ENCODE data around the gene CCNYL1. TPM values are rescaled to one million over a fixed set of nuclear protein-coding genes. Genes with fewer than 3 reads are reported as not detected.

Gene CCNYL1
- polyA plus RNA-seq, 1 donor: 19.6 TPM

- H3K4me3 ChIP-seq (ENCODE audit: low read length): no peak overlapping the region
- WGBS (ENCODE audit: insufficient coverage, low lambda C conversion rate): no CpG with 5 or more reads among the region's 1 CpG
Observed at GRCh38 chr2:207764096-207764630, 52.7 kb downstream of the CCNYL1 start.

DNA sequence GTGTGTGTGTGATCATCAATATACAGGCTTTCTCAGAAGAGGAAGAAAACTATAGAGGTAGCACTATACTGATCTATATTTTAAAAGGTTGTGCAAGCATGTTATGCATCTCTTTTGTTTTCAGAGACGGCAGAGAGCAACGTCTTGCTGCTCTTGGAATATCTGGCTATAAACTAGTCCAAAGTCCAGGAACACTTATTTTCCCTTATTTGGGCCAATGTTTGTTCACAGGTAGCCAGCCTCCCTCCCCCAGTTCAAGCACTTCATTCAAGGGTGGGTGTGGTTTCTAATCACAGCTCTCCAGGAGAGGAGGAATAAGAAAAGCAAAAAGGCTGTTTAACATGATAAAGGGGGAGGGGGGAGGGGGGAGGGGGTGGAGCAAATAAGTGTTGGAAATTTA lies 54.1 kb downstream of the CCNYL1 start:
- H3K36me3 ChIP-seq (ENCODE audit: control insufficient read depth, insufficient read depth, low read length): peaks cover 30% of the 10 kb centered on the region
- H3K27me3 ChIP-seq (ENCODE audit: control insufficient read depth, insufficient read depth, low read length): peaks cover 9% of the 10 kb centered on the region
- peaks cover 35% of the 10 kb centered on the region for H3K4me1 ChIP-seq (ENCODE audit: control insufficient read depth, insufficient read depth, low read length)
- H3K27ac ChIP-seq (ENCODE audit: low read length): peak overlapping the region; percentile 91
- no peak overlapping the region for H3K4me3 ChIP-seq (ENCODE audit: low read length)
- DNase-seq: peak; percentile 90 to 97
- H3K9me3 ChIP-seq (ENCODE audit: control insufficient read depth, low read depth, low read length): peaks cover 4% of the 10 kb centered on the region
- no CpG with 5 or more reads among the region's 2 CpGs for WGBS (ENCODE audit: insufficient coverage, low lambda C conversion rate)

More at GRCh38 chr2:207764096-207764630, 52.7 kb downstream of the CCNYL1 start:
- no peak for DNase-seq
- Histone ChIP-seq H3K9me3 (ENCODE audit: control insufficient read depth, low read depth, low read length) (peaks cover 4% of the 10 kb centered on the region), H3K36me3 (ENCODE audit: control insufficient read depth, insufficient read depth, low read length) (peaks cover 39% of the 10 kb centered on the region), H3K4me1 (ENCODE audit: control insufficient read depth, insufficient read depth, low read length) (peaks cover 35% of the 10 kb centered on the region), H3K27ac (ENCODE audit: low read length) (peak overlapping the region; percentile 69), H3K27me3 (ENCODE audit: control insufficient read depth, insufficient read depth, low read length) (peaks cover 9% of the 10 kb centered on the region)

DNA sequence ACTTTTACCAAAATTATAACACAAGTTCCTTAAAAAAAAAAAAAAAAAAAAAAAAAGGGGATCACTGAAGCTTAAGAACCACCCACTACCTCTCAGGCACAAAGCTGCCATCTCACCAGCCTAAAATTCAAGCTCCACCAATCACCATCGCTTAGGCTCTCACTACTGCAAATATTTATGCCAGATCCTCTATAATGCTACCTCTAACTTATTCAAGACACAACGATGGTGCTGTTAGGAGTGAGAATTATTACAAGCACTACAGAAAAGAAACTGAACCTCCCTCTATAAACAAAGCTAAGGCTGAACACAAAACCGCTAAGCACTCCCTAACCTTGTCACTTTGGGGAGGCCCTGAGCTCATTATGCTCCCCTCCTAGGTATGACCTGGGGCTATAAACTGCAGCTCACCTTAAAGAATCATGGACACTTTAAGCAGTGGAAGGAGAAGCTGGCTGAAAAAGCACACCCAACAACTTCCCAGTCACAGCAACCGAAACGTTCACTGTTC lies 54.7 kb downstream of the CCNYL1 start:
- WGBS (ENCODE audit: insufficient coverage, low lambda C conversion rate): 10% methylated on average over 2 of the region's 5 CpGs
- Histone ChIP-seq H3K27me3 (ENCODE audit: control insufficient read depth, insufficient read depth, low read length) (peaks cover 9% of the 10 kb centered on the region), H3K9me3 (ENCODE audit: control insufficient read depth, low read depth, low read length) (peaks cover 4% of the 10 kb centered on the region), H3K4me1 (ENCODE audit: control insufficient read depth, insufficient read depth, low read length) (peaks cover 37% of the 10 kb centered on the region), H3K36me3 (ENCODE audit: control insufficient read depth, insufficient read depth, low read length) (peaks cover 30% of the 10 kb centered on the region), H3K4me3 (ENCODE audit: low read length) (peak overlapping the region; percentile 65), H3K27ac (ENCODE audit: low read length) (peak overlapping the region; percentile 91)
- DNase-seq: peak in 1 of 2 donors; percentile 67

- Histone ChIP-seq H3K9me3 (ENCODE audit: control insufficient read depth, low read depth, low read length) (peaks cover 4% of the 10 kb centered on the region), H3K36me3 (ENCODE audit: control insufficient read depth, insufficient read depth, low read length) (peaks cover 28% of the 10 kb centered on the region), H3K4me1 (ENCODE audit: control insufficient read depth, insufficient read depth, low read length) (peaks cover 34% of the 10 kb centered on the region), H3K27ac (ENCODE audit: low read length) (peak overlapping the region; percentile 91), H3K4me3 (ENCODE audit: low read length) (peak overlapping the region; percentile 65), H3K27me3 (ENCODE audit: control insufficient read depth, insufficient read depth, low read length) (peaks cover 9% of the 10 kb centered on the region)
- no CpG with 5 or more reads among the region's 65 CpGs for WGBS (ENCODE audit: insufficient coverage, low lambda C conversion rate)
- DNase-seq: peak in 1 of 2 donors; percentile 69
Observed at GRCh38 chr2:207766697-207767460, 55.4 kb downstream of the CCNYL1 start.

DNA sequence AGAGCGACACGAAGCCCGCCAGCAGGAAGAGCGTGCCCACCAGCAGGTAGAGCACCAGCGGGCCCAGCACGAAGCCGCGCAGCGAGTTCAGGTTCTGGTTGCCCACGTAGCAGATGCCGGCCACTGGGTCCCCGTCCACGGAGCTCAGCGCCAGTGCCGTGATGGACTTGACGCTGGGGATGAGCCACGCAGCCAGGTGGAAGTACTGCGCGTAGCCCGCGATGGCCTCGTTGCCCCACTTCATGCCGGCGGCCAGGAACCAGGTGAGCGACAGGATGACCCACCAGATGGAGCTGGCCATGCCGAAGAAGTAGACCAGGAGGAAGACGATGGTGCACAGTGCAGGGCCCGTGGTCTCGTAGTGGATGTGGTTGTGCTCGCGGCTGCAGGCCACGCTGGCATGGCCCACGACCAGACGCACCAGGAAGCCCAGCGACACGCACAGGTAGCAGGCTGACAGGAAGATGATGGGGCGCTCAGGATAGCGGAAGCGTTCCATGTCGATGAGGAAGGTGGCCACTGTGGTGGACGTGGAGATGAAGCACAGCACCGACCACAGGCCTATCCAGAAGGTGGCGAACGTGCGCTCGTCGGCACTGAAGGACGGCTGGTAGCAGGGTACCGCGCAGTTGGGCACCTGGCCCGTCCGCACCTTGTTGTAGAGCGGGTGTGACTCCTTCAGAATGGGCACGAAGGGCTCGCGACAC lies 56.2 kb downstream of the CCNYL1 start:
- Histone ChIP-seq H3K9me3 (ENCODE audit: control insufficient read depth, low read depth, low read length) (peaks cover 4% of the 10 kb centered on the region), H3K27ac (ENCODE audit: low read length) (peak overlapping the region; percentile 91), H3K4me3 (ENCODE audit: low read length) (peak overlapping the region; percentile 65), H3K36me3 (ENCODE audit: control insufficient read depth, insufficient read depth, low read length) (peaks cover 25% of the 10 kb centered on the region), H3K4me1 (ENCODE audit: control insufficient read depth, insufficient read depth, low read length) (peaks cover 32% of the 10 kb centered on the region), H3K27me3 (ENCODE audit: control insufficient read depth, insufficient read depth, low read length) (peaks cover 9% of the 10 kb centered on the region)
- no CpG with 5 or more reads among the region's 56 CpGs for WGBS (ENCODE audit: insufficient coverage, low lambda C conversion rate)
- DNase-seq: peak in 1 of 2 donors; percentile 74

DNA sequence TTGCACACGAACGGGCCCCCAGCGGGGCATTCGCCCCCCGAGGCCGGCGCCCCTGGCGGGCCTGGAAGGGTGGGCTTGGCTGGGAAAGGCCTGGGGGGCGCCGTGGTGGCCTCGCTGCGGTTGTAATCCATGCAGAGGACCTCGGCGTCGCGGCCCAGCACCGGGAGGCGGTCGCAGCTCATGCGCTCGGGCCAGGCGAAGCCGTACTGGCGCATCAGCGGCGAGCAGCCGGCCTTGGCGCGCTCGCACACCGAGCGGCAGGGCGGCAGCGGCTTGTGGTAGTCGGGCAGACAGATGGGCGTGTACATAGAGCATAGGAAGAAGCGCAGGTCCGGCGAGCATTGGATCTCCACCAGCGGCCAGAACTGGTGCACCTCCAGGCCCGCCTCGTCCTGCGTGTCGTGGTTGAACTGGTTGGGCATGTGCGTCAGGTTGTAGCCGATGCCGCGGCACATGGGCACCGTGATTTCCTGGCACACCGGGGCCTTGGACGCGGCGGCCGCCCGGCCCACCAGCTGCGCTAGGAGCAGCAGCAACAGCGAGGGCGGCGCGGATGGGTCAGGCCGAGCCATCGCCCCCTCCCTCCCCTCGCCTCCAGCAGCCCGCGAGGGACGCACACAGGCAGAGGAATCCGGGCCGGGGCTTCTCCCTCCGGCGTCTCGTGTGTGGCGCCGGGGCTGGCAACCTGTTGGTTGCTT lies 56.9 kb downstream of the CCNYL1 start:
- Histone ChIP-seq H3K27ac (ENCODE audit: low read length) (peak overlapping the region; percentile 91), H3K4me3 (ENCODE audit: low read length) (peak overlapping the region; percentile 65), H3K27me3 (ENCODE audit: control insufficient read depth, insufficient read depth, low read length) (peaks cover 9% of the 10 kb centered on the region), H3K36me3 (ENCODE audit: control insufficient read depth, insufficient read depth, low read length) (peaks cover 20% of the 10 kb centered on the region), H3K4me1 (ENCODE audit: control insufficient read depth, insufficient read depth, low read length) (peaks cover 29% of the 10 kb centered on the region), H3K9me3 (ENCODE audit: control insufficient read depth, low read depth, low read length) (peaks cover 4% of the 10 kb centered on the region)
- no CpG with 5 or more reads among the region's 73 CpGs for WGBS (ENCODE audit: insufficient coverage, low lambda C conversion rate)
- DNase-seq: peak in 1 of 2 donors; percentile 65

DNA sequence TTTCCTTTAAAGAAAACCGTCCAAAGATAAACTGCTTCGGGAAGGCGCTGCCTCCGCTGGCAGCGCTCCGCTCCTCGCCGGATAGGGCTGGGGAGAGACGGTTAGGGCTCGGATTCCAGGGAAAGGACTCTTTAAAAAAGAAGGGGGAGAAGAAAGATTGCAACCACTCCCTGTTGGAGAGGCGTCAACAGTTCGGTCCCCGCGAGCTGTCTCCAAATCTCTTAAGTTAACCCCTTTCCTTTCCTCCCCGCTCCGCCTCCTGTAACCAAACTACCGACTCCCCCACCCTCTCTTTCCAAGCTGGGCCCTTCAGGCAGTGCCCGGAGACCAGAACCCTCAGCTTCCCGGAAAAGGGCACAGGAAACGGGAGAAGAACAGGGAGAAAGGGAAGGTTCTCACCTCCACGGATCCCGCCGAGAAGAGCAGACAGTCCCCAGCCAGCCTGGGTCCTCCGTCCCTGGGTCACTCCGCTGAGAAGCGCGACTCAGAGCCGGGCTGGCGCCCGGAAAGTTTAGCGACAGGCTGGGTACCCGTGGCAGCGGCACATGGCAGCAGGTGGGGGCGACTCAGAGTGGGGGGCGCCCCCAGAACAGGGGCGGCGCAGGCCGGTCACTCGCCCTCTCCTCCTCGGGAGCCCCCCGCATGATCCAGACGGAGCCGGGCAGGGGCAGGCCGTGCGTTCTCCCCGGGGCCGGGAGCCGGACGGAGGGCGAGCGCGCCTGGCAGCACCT lies 57.6 kb downstream of the CCNYL1 start:
- DNase-seq: no peak
- peaks cover 22% of the 10 kb centered on the region for H3K4me1 ChIP-seq (ENCODE audit: control insufficient read depth, insufficient read depth, low read length)
- WGBS (ENCODE audit: insufficient coverage, low lambda C conversion rate): 0% methylated on average over 1 of the region's 52 CpGs
- H3K9me3 ChIP-seq (ENCODE audit: control insufficient read depth, low read depth, low read length): peaks cover 4% of the 10 kb centered on the region
- peaks cover 13% of the 10 kb centered on the region for H3K36me3 ChIP-seq (ENCODE audit: control insufficient read depth, insufficient read depth, low read length)
- H3K27ac ChIP-seq (ENCODE audit: low read length): peak overlapping the region; percentile 91
- peaks cover 9% of the 10 kb centered on the region for H3K27me3 ChIP-seq (ENCODE audit: control insufficient read depth, insufficient read depth, low read length)
- peak overlapping the region; percentile 65 for H3K4me3 ChIP-seq (ENCODE audit: low read length)

DNA sequence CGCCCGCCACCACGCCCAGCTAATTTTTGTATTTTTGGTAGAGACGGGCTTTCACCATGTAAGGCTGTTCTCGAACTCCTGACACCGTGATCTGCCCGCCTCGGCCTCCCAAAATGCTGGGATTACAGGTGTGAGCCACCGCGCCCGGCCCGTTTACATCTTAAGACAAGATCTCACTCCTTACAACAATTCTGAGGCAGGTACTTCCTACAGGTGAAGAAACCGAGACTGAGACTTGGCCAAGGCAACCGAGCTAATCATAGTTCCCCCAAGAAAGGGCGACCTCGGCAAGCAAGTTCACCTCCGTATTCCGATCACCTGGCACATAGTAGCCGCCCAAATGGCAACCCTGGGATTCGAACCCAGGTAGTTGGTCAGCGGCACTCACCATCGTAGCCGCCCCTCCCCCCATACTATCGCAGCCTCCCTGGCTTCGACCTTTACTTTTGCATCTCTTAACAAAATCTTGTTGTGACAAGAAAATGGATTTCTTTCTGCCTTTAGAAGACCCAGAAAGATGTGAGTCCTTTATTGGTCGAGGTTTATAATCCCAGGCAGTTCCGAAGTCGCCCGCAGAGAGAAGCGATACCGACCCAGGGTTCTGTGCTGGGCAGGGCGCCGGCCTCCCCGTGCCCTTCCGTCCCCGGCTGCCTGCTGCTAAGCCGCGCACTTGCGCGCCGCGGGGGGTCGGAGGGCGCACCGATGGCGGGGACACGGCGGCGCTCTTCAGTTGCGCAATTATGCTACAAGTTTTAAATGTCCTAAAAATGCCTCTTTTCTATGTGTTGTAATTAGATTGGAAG lies 59.4 kb downstream of the CCNYL1 start:
- peaks cover 9% of the 10 kb centered on the region for H3K27me3 ChIP-seq (ENCODE audit: control insufficient read depth, insufficient read depth, low read length)
- peaks cover 4% of the 10 kb centered on the region for H3K9me3 ChIP-seq (ENCODE audit: control insufficient read depth, low read depth, low read length)
- DNase-seq: peak in 1 of 2 donors; percentile 50
- H3K4me3 ChIP-seq (ENCODE audit: low read length): peak overlapping the region; percentile 38
- no CpG with 5 or more reads among the region's 50 CpGs for WGBS (ENCODE audit: insufficient coverage, low lambda C conversion rate)
- H3K36me3 ChIP-seq (ENCODE audit: control insufficient read depth, insufficient read depth, low read length): peaks cover 9% of the 10 kb centered on the region
- H3K27ac ChIP-seq (ENCODE audit: low read length): peak overlapping the region; percentile 80
- H3K4me1 ChIP-seq (ENCODE audit: control insufficient read depth, insufficient read depth, low read length): peaks cover 19% of the 10 kb centered on the region

DNA sequence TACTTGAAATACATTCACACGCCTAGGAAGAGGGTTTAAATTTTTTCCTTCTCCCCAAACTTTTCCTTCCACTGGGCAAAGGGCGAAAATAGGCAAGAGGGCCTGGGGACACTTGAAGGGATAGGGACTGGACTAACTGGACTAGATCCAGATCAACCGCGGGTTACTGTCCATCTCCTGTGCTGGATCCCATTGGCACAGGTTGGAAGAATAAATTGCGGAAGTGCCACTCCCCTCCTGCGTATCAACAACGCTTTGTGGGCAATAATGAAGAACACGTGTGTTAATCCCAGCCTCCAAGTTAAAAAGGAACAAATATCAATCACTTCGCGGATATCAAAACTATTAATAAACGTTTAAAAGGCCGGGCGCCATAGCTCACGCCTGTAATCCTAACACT lies 60.0 kb downstream of the CCNYL1 start:
- H3K4me3 ChIP-seq (ENCODE audit: low read length): no peak overlapping the region

More for the DNA sequence above, 60.0 kb downstream of the CCNYL1 start:
- peaks cover 9% of the 10 kb centered on the region for H3K36me3 ChIP-seq (ENCODE audit: control insufficient read depth, insufficient read depth, low read length)
- H3K27me3 ChIP-seq (ENCODE audit: control insufficient read depth, insufficient read depth, low read length): peaks cover 9% of the 10 kb centered on the region
- WGBS (ENCODE audit: insufficient coverage, low lambda C conversion rate): 93% methylated on average over 3 of the region's 14 CpGs
- no peak for DNase-seq
- peaks cover 22% of the 10 kb centered on the region for H3K4me1 ChIP-seq (ENCODE audit: control insufficient read depth, insufficient read depth, low read length)
- H3K27ac ChIP-seq (ENCODE audit: low read length): no peak overlapping the region
- H3K9me3 ChIP-seq (ENCODE audit: control insufficient read depth, low read depth, low read length): peaks cover 4% of the 10 kb centered on the region
